HG03558 (cell line): Measurements from ENCODE around the gene NEDD9.

Experiments used
- ATAC-seq: cut with Tn5 transposase; IDR thresholded peaks from one replicate; pipeline ENCODE4 v1.9.1; 2021; ENCODE audit warnings: moderate number of reproducible peaks; ENCODE audit not compliant: unreplicated experiment; ENCODE audit errors: extremely low read depth

NEDD9 gene

DNA sequence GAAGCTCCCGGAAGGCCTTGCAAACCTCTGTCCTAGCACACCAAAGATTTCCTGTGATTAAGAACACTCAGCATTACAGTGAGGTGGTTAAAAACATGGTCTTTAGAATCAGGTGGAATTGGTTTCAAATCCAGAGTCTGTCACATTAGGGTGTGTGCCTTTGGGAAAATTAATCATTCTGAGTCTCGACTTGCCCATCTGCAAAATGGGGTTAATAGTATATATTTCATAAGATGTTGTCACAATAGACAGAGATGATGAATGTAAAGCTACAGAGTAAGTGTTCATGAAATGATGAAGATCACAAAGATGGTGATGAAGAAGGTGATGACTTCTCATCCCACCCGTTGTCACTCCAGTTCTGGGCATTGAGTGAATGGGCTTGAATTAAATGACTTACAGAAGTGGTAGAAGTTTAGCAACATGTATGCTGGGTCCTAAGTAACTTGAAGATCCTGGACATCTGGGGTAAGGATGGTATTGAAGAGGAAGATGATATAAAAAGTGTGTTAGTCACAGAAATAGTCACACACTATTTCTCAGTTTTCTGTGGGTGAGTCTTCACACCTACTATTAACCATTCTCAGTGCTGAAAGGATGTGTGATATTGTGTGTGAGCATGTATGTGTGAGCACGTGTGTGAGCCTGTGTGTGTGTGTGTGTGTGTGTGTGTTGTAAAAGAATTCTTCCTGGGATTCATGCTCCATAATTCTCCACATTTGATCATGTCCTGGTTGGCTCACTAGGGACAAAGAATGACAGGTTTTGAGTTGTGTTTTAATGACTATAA lies 28.0 kb upstream of the NEDD9 start:
- no peak for ATAC-seq

GRCh38 chr6:11258260-11259237 lies 26.1 kb upstream of the NEDD9 start:
- no peak for ATAC-seq

- no peak for ATAC-seq
These were observed 23.1 kb upstream of the NEDD9 start for GRCh38 chr6:11255610-11256009.

DNA sequence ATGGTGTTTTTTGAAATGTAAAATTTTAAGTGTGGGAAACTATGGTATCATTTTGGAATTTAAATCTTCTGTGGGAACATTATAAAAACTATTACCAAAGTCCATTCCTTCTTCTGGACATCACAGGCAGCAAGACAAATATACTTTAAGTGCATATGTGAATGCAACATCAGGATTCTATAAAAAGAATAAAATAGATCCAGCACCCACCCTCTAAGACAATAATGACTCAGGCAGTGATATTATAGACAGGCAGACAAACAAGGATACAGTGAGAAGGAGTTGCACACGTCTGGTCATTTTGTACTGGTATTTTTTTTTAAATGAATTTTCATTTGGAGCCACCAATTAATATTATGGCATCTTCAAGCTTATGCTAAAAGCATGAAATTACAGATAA lies 21.1 kb upstream of the NEDD9 start:
- ATAC-seq, result no peak

GRCh38 chr6:11251553-11252360 lies 19.3 kb upstream of the NEDD9 start:
- no peak for ATAC-seq

DNA sequence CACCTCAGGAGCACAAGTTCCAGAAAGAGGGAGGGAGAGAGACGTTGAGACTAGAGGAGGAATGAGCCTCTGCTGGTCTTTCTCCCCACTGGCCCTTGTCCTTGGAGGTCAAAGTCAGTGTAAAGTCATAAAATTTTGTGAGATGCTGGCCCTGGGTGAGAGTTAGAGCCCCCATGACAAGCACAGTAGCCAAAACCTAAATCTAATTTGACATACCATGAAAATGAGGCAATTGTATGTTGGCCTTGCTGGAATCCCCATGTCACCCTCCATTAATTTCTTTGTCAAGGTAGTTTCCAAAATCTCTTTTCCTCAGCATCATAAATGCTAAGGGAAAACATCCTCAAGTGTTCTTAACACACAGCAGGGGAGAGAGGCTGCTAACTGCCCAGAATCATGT lies 17.6 kb upstream of the NEDD9 start:
- no peak for ATAC-seq

DNA sequence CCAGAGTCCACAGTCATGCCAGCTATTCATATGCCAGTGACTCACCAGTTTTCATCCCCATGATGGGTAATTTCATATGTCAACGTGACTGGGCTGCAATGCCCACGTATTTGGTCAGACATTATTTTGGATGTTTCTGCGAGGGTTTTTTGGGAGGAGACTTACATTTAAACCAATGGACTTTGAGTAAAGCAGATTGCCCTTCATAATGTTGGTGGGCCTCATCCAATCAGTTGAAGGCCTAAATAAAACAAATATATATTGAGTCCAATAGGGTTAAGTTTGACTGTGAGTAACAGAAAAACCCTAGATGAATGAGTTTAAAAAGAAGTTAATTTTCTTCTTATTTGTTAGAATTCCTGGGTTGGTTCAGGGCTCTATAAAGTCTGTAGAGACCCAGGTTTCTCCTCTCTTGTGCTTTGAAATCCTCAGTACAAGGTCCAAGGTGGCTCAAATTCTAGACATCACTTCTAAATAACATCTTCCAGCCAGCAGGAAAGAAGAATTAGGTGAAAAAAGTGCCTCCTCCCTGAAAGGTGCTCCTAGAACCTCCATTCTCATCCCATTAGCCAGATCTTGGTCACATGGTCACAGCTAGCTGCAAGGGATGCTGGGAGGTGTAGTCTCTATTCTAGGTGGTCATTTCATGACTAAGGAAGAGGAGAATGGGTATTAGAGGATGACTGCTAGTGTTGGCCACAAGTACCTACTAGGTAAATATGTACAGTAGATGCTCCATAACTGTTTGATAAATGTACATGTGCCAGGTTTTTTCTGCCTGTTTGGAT lies 16.7 kb upstream of the NEDD9 start:
- ATAC-seq, result no peak

DNA sequence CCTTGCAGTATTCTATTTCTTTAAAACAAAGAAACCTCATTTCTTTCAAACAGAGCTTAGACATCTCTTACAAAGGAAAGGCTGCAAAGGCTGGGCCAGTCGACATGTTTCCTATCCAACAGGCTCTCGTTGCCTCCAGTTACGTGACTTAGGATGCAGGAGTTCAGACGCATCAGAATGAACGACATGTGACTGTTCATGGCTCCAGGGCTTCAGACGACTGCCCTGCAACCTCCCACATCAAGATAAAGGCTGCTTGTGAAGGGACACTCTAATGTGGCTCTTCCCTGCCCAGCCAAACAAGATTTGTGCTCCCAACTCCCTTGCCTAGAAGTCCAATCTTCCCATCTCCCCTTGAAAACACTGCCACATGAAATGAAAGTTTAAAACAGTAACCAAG lies 14.3 kb upstream of the NEDD9 start:
- no peak for ATAC-seq

DNA sequence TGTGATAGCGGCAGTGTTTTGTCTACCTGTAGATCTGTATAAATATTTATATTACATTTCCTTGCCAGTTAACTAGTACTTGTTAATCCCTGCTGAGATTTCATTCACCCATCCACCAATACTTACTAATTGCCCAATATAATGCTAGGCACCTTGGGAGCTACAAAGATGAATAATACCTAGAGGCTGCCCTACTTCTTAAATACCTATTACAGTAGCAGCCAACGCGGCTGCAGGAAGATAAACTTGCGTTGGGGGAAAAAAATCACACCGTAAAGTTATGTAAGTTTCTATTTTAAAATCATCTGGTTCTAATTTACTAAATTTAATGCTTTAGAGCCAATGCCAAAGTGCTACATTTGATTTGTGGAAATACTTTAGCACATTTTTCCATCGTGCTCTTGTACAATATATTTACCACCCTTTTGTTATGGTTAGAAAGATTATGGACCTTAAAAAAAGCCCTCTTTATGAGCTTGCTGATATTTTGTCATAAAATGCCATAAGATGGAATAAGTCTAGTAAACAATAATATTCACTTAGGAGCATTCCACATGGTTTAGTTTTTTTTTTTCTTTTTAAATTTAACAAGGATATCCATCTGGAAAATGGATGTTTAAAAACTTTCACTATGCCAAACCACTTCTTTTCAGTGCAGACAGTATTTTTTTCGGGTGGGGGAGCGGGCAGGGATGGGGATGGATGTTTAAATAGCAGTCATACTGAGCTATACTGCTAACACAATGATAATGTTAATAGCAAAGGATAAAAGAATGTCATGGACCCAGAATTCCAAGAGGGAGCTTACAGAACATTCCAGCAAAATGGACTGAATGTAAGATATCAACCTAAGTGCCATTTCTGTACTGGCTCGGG lies 13.2 kb upstream of the NEDD9 start:
- no peak for ATAC-seq

DNA sequence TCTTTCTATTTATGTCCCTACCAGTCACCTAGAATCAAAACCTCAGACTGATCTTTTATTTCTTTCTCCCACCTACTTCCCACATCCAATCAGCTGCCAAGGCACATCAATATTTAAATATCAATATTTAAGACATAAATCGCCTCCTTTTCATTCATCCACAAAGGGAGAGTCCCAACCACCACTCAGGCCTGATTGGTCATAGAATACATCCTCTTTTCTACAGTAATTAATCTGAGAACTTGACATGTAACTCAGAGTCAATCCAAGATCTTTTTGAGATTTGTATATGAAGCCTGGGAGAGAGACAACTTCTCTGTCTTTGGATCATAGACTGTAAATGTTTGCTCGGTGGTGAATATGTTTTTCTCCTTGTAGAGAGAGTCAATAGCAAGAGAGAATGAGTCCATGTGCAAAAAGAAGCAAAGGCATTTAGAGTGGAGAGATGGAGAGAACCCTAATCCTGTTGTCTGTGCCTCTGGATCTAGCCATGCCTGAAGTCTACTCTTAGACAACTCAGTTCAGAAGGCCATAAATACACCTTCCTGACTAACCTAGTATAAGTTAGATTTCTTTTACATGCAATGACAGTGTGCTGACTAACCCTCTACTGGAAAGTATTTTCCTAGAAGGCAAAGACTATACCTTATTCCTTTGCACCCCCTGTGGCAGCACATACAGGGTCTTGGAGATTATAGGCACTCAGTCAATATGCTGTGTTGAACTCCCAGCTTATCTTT lies 12.1 kb upstream of the NEDD9 start:
- ATAC-seq, result no peak

DNA sequence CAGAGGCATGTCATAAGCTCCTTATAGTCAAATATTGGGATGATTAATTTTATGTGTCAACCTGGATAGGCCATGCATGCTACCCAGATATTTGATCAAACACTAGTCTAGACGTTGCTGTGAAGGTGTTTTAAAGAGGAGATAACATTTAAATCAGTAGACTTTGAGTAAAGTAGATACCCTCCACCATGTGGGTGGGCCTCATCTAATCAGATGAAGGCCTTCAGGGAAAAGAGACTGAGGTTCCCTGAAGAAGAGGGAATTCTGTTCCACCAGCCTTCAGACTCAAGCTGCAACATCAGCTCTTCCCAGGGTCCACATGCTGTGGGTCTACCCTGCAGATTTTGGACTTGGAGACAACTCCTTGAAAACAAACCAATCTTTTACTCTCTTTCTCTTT lies 11.4 kb upstream of the NEDD9 start:
- ATAC-seq, result no peak

- ATAC-seq, result no peak
These were observed 10.2 kb upstream of the NEDD9 start for GRCh38 chr6:11242711-11243110.

DNA sequence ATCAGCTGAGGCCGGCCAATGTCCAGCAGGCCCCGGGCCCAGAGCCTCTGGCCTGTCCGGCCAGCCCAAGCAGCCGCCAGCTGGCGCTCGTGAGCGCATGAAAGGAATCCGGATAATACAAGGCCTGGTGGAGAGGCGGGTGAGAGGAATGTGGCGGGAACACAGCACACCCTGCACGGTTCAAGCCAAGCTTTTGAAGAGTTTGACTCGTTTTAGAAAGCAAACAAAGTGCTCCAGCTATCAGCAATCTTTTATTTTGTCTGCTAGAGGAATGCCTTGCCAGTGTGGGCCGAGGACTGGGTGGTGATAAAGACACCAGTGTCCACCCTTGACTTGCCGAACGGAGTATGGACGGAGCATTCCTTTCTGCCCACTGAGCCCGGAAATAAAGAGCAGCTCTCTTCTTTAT lies 9.3 kb upstream of the NEDD9 start:
- ATAC-seq, result no peak

GRCh38 chr6:11241154-11241792 lies 8.8 kb upstream of the NEDD9 start:
- ATAC-seq, result no peak

DNA sequence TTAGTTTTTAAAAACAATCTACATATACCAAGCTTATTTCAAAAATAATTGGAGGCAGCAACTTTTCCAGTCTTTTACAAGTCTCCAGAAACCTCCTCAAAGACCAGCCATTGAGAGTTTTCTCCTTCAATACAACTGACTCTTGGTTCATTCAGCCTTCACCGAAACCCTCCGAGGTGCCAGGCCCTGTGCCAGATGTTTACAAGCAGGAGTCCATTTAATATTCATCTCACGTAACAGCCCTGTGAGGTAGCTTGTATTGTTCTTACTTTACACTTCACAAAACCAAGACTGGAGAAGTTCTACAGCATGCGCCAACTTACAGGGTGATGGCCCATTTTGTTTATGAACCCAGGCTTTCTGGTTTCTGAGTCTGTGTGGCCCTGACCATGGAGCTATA lies 5.5 kb upstream of the NEDD9 start:
- no peak for ATAC-seq

- ATAC-seq, result no peak
These were observed 5.0 kb upstream of the NEDD9 start for GRCh38 chr6:11237428-11237827.

- ATAC-seq, result no peak
These were observed 4.4 kb upstream of the NEDD9 start for GRCh38 chr6:11236915-11237314.
